ENCODE data around the gene COX6A2.

Gene COX6A2

DNA sequence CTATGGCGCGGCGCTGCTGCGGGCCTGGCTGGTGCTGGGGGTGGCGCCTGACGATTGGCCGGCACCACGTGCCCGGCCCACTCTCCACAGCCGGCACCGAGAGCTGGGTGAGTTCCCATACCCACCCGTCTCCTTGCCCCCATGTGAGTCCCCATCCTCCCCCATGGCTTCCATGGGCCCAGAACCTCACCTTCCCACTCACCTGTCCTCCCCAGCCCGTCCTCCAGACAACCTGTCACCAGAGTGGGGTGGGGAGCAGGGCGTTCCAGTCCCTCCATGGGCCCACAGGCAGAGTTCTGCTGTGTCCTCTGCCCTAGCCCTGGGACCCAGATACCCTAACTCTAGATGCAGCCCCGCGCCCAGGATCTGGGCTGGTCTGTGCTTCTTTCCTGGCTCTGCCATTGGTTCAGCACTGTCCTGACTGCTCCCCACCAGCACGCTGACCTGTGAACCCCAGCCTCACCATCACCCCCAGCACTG lies 36.7 kb upstream of the COX6A2 start:
- Histone ChIP-seq H3K36me3 (replicated peaks) (peaks cover 17% of the 10 kb centered on the region), H3K27me3 (replicated peaks) (no peaks in the 10 kb centered on the region), H3K27ac (no peak overlapping the region), H3K4me3 (ENCODE audit: low read depth, low read length) (no peak overlapping the region)
- no peak for DNase-seq
- no peak for TF ChIP-seq CTCF (IDR thresholded peaks at IDR 0.05; ENCODE audit: low read depth, low read length, missing control alignments)
- in situ Hi-C loops (cut with HindIII; ENCODE audit: low pct_ligation_motif_present, low sequenced_read_pairs) = loop anchor here (25.0 kb wide), 2 partner anchors 278 to 528 kb away; partner anchors contain the start of genes FUS and ORAI3

GRCh38 chr16:31464348-31464769 lies 36.2 kb upstream of the COX6A2 start:
- Histone ChIP-seq H3K4me3 (ENCODE audit: low read depth, low read length) (no peak overlapping the region), H3K36me3 (replicated peaks) (peaks cover 17% of the 10 kb centered on the region), H3K27ac (no peak overlapping the region), H3K27me3 (replicated peaks) (no peaks in the 10 kb centered on the region)
- TF ChIP-seq CTCF (IDR thresholded peaks at IDR 0.05; ENCODE audit: low read depth, low read length, missing control alignments) = no peak
- no peak for DNase-seq
- in situ Hi-C loops (cut with HindIII; ENCODE audit: low pct_ligation_motif_present, low sequenced_read_pairs) = loop anchor here (25.0 kb wide), 2 partner anchors 277 to 527 kb away; partner anchors contain the start of genes FUS and ORAI3

DNA sequence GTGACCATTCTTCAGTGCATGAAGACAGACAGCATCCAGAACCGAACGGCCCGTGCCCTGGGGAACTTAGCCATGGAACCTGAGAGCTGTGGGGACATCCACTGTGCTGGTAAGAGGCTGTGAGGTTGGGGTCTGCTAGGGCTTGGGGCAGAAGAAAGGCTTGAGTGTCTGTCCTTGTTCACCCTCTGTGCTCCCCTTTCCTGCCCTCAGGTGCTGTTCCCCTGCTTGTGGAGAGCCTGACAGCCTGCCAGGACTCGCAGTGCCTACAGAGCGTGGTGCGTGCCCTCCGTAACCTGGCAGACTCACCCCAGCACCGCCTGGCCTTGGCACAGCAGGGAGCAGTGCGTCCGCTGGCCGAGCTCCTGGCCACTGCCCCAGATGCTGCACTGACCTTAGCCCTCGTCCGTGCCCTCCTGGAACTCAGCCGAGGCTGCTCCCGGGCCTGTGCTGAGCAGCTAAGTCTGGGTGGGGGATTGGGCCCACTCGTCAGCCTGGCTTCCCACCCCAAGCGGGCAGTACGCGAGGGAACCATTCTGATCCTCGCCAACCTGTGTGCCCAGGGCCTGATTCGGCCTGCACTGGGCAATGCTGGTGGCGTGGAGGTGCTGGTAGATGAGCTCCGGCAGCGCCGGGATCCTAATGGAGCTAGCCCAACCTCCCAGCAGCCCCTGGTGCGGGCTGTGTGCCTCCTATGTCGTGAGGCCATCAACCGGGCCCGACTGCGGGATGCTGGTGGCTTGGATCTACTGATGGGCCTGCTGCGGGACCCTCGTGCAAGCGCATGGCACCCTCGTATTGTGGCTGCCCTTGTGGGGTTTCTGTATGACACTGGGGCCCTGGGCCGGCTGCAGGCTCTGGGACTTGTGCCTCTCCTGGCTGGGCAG lies 34.0 kb upstream of the COX6A2 start:
- H3K4me3 ChIP-seq (ENCODE audit: low read depth, low read length) = no peak overlapping the region
- H3K27ac ChIP-seq = no peak overlapping the region
- H3K27me3 ChIP-seq (replicated peaks) = no peaks in the 10 kb centered on the region
- DNase-seq = no peak
- in situ Hi-C loops (cut with HindIII; ENCODE audit: low pct_ligation_motif_present, low sequenced_read_pairs) = loop anchor here (25.0 kb wide), 2 partner anchors 275 to 525 kb away; partner anchors contain the start of genes FUS and ORAI3
- no peak for TF ChIP-seq CTCF (IDR thresholded peaks at IDR 0.05; ENCODE audit: low read depth, low read length, missing control alignments)
- H3K36me3 ChIP-seq (replicated peaks) = peaks cover 17% of the 10 kb centered on the region

- H3K4me3 ChIP-seq (ENCODE audit: low read depth, low read length) = no peak overlapping the region
- no peaks in the 10 kb centered on the region for H3K27me3 ChIP-seq (replicated peaks)
- H3K36me3 ChIP-seq (replicated peaks) = peaks cover 17% of the 10 kb centered on the region
- TF ChIP-seq CTCF (IDR thresholded peaks at IDR 0.05; ENCODE audit: low read depth, low read length, missing control alignments) = no peak
- no peak overlapping the region for H3K27ac ChIP-seq
- in situ Hi-C loops (cut with HindIII; ENCODE audit: low pct_ligation_motif_present, low sequenced_read_pairs) = loop anchor here (25.0 kb wide), 2 partner anchors 274 to 524 kb away; partner anchors contain the start of genes FUS and ORAI3
- DNase-seq = no peak
Observed at GRCh38 chr16:31461201-31461920, 33.2 kb upstream of the COX6A2 start.

DNA sequence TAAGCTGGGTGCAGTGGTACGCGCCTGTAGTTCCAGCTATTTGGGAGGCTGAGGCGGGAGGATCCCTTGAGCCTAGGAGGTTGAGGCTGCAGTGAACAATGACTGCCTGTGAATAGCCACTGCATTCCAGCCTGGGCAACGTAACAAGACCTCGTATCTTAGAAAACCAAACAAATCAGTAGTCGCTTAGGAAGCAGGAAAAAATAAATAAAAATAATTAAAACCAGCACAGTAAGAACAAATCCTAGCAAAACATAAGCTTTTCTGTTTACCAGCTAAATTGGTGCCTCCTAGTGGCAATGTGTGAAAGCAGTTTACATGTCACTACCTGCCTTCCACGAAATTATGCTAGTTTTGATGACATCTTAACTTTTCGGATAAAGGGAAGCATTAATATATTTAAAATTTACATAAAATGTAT lies 32.4 kb upstream of the COX6A2 start:
- peak overlapping the region; percentile 71 for H3K27ac ChIP-seq
- H3K4me3 ChIP-seq (ENCODE audit: low read depth, low read length) = peak overlapping the region; percentile 62
- no peaks in the 10 kb centered on the region for H3K27me3 ChIP-seq (replicated peaks)
- DNase-seq = peak; percentile 37
- peak; percentile 70 for TF ChIP-seq CTCF (IDR thresholded peaks at IDR 0.05; ENCODE audit: low read depth, low read length, missing control alignments)
- in situ Hi-C loops (cut with HindIII; ENCODE audit: low pct_ligation_motif_present, low sequenced_read_pairs) = loop anchor here (25.0 kb wide), 2 partner anchors 273 to 523 kb away; partner anchors contain the start of genes FUS and ORAI3
- H3K36me3 ChIP-seq (replicated peaks) = peaks cover 11% of the 10 kb centered on the region
